NT2/D1 (cell line): ENCODE data around the gene ROR2.

Experiments used
- SUZ12 ChIP-seq: IDR thresholded peaks from 2 replicates; pipeline ENCODE4 v1.6.1; 2011; ENCODE audit not compliant: insufficient read length, insufficient read depth; ENCODE audit errors: extremely low read depth
- YY1 ChIP-seq: IDR thresholded peaks from 2 replicates; pipeline ENCODE4 v1.6.1; 2011; ENCODE audit not compliant: insufficient read length, insufficient read depth
- ZNF274 ChIP-seq: IDR thresholded peaks from 2 replicates; pipeline ENCODE4 v1.6.1; 2011; ENCODE audit warnings: mild to moderate bottlenecking, low read depth, low read length

- no peak for TF ChIP-seq YY1
- no peak for TF ChIP-seq ZNF274
- TF ChIP-seq SUZ12: no peak
Observed at GRCh38 chr9:91904588-91905236, 45.3 kb downstream of the ROR2 start.
